HG02938 (cell line): ENCODE results near the gene SPAG7.
A peak's percentile ranks its signal among the peaks of the same experiment; 100 is the strongest.

Experiments used
- ATAC-seq: cut with Tn5 transposase; IDR thresholded peaks from one replicate; pipeline ENCODE4 v1.9.1; 2021; ENCODE audit warnings: mild to moderate bottlenecking, moderate library complexity; ENCODE audit not compliant: unreplicated experiment

The SPAG7 gene

DNA sequence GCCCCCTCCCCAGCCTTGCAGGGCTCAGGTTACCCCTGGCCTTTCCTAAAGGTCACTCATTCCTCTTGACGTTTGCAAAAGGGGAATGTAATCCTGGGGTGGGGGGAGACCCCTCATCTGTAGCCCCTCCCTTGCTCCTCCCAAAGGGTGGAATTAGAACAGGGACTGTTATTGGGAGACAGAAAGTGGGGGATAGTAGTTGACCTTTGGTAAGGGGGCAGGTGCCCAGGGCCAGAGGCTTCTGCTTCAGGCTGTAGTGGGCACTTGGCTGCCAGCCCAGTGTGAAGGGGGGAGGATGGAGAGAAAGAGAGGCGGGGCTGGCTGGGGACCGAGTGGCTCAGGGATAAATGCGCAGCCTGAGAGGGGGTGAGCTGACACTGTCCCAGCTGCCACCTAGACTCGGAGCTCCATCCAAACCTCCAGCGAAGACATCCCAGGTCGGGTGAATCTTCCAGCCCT is 16.8 kb downstream of the SPAG7 start, which contains the start of gene ENO3:
Gene ENO3, plus strand, starts transcription at position 374 of the 459 bp plus-strand sequence. CDS start 711 bp downstream, outside the sequence.
- ATAC-seq, result no peak

DNA sequence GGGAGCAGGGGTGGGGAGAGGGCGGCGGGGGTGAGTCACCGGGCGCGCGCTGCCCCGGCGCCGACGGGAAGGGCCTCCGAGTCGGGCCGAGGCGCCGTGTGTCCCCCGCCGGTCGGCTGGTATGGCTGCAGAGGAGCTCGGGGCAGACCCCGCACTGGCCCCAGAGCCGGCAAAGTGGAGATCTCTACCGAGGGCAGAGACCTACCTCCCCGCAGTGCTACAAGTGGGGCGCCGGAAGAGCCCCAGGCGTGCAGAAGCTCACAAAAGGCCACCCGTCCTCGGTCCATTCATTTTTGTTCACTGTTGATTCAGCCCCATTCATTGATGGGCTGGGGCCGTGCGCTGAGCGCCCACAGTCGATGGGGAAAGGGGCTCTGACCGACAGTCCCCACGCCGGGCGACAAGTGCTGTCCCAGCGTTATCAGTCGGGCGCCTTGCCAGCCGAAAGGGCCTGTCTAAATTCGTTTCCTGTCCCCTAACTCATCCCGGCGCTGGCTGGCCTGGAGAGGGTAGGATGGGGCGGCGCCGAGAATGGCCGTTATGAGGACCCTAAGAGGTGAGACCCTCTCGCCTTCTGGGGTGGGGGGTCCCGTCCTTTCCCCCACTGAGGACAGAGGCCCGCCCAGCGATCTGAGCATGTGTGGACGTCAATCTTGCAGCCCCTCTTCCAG is 17.4 kb downstream of the SPAG7 start:
- ATAC-seq, result peak; percentile 3

- peak; percentile 9 for ATAC-seq
Measured at GRCh38 chr17:4949321-4950074, 18.1 kb downstream of the SPAG7 start.

DNA sequence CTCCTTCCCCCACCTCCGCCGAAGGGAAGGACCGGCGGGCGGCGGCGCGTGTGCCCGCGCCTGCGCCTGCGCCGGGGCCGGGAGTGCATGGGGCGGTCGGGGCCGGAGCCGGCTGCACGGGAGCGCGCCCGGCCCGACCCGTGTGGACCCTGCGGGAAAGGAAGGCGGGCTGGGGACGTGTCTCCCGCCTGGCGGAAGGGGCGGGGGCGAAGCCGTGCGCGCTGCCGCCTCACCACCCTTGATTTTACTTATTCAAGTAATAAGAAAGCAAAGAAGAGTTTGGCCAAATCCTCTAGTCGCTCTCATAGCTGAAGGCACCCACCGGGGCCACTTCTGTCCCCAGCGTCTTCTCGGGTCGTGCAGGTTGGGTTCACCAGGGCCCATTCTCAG is 18.7 kb downstream of the SPAG7 start:
- ATAC-seq, result peak; percentile 18

DNA sequence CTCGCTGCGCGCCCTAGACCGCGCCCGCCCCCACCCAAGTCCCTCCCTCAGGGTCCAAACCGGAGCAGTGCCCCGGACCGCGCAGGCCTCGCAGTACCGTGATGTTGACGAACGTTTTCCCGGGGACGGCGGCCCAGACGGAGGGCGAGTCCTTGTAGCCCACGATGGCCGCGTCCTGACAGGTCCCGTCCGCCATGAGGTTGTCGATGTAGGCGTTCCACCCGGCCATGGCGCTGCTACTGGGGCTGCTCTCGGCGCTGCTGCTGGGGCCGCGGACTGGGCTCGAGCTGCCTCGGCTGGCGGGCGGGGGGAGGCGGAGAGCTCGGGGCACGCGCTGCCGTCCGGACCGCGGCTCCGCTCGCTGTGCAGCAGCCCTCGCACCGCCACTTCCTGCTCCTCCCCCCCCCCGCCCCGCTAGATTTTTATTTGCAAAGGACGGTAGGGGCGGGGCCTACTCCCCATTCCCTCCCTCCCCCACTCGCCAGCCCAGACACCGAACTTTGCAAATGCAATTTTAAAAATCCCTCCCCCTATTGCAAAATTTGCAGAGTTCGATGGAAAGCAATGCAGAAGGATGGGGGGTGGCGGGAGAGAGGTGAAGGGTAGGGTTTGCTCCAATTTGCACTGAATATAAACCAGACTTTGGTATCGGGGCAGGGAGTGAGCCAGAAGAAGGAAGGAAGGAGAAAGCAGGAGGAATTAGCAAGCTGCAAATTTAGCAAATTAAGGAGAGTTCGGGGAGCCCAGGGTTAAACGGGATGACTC is 19.3 kb downstream of the SPAG7 start, which contains the start of gene PFN1:
Gene PFN1, minus strand, starts transcription at position 365 of the 765 bp plus-strand sequence. Its CDS starts 136 bp downstream, at position 229.
- peak; percentile 24 for ATAC-seq

GRCh38 chr17:4947411-4948165 is 20.0 kb downstream of the SPAG7 start:
- ATAC-seq, result no peak

DNA sequence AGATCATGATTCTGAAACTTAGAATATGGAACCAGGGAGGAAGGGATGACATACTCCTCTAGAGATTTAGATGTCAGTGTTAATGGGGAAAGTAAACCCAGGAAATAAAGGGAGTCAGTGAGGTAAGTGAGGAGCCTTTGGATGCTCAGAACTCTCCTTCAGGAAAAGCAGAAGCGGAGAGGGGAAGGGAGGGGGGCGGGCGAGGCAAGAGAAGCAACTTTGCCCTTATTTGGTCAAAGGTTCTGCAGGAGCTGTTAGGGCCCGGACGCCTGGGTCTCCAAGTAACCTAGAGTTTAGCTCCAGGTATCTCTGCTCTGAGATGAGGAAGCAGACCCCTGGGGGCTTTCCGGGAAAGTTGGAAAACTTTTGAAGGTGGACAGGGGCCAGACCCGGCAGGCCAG is 20.6 kb downstream of the SPAG7 start:
- ATAC-seq, result no peak

- no peak for ATAC-seq
Measured at GRCh38 chr17:4946312-4946976, 21.2 kb downstream of the SPAG7 start.

GRCh38 chr17:4945944-4946280 is 21.7 kb downstream of the SPAG7 start:
- ATAC-seq, result no peak

GRCh38 chr17:4945176-4945943 is 22.3 kb downstream of the SPAG7 start:
- ATAC-seq, result no peak

DNA sequence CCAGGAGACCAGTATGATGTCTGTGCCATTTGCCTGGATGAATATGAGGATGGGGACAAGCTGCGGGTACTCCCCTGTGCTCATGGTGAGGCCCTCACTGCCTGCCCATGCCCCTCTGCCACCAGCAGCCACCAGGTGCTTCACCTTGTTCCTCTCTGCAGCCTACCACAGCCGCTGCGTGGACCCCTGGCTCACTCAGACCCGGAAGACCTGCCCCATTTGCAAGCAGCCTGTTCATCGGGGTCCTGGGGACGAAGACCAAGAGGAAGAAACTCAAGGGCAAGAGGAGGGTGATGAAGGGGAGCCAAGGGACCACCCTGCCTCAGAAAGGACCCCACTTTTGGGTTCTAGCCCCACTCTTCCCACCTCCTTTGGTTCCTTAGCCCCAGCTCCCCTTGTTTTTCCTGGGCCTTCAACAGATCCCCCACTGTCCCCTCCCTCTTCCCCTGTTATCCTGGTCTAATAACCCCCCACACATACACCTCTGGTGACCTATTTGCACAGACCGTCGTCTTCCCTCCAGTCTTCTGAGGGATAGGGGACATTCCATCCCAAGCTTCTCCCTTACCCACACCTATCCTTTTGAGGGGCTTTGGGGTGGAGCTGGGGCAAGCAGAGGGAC is 23.0 kb downstream of the SPAG7 start:
- ATAC-seq, result no peak

DNA sequence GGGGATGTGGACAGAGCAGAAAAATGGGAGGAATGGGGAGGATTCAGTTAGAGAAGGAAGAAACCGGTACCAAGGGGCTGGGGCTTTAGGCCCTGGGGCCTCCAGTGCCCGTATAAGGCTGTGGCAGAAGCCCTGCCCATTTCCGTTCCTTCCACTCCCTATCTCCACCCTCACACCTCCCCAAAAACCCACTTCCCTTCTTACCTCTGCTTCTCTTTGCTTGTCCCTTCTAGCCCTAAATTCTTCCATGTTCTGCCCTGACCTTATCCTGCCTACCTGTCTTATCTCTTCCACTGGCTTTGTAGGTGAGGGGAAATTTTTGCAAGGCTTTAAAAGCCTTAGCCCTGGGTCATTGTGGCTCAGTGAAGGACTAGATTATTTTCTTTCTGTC is 23.5 kb downstream of the SPAG7 start:
- ATAC-seq, result no peak

DNA sequence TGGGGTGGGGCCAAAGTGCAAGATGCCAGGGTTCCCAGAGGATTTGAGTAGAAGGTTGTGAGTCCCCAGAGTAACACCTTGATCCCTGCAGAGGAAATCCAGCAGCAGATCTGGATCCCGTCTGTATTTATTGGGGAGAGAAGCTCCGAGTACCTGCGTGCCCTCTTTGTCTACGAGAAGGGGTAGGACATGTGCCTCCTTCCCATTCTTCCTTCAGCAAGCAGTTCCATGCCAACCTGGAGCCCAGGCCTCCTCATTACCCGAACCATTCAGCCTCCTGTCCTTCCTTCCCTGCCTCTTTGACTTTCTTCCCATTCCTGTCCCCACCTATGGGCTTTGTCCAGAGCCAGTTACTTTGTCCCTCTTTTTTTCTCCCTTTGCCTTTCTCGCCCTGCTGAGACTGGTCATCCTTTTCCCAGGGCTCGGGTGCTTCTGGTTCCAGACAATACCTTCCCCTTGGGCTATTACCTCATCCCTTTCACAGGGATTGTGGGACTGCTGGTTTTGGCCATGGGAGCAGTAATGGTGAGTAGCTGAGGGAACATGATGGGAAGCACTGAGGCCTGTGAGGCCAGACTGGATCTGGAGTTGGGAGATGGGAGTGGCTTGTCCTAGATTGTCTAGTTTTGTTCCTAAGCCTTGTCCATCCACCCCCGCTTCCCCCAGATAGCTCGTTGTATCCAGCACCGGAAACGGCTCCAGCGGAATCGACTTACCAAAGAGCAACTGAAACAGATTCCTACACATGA is 24.7 kb downstream of the SPAG7 start:
- ATAC-seq, result no peak

DNA sequence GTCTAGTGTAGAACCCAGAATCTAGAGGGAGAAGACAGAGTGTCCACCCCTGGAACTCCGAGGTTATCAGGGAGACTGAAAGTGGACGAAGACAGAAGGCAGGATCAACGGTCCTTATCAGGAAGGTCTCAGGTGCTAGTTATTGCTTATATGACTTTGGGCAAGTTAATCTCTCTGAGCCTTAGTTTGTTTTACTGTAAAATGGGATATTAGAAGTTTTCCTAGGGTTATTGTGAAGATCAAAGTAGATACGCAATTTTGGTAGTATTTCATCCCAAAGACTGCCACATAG is 26.4 kb downstream of the SPAG7 start:
- no peak for ATAC-seq

DNA sequence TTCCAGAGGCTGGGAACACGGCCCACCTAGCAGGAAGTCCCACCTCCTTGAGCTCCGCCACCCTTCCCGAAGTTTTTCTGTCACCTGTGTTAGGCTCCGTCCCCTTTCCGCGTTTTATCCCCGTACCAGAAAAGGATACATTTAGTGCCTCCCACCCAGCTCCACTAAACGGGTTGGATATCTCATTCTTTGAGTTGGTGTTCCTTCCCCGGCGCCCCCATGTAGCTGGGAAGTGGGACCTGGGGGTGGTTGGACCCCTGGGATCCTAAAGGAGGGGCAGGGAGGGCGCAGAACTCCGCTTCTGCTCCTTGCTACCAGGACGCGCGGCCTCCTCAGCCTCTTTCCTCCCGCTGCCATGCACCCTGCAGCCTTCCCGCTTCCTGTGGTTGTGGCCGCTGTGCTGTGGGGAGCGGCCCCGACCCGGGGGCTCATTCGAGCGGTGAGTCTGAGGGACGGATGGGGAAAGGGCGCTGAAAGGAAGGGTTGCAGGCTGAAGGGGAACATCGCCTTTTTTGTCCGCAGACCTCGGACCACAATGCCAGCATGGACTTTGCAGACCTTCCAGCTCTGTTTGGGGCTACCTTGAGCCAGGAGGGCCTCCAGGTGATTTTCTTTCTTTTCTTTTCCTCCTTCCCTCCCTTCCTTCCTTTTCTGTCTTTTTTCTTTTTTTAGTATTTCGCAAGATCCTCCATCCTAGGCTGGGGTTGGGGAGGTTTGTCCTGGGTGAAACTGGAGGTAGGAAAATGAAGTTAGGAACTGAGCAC is 26.9 kb downstream of the SPAG7 start:
- ATAC-seq, result no peak

- ATAC-seq, result peak; percentile 80
Measured at GRCh38 chr17:4939796-4940554, 27.6 kb downstream of the SPAG7 start, which contains the start of the genes RNF167 and SLC25A11. TSS of gene RNF167 (plus strand) at chr17:4940268. CDS start at chr17:4940910, 642 bp downstream. TSS of gene SLC25A11 (minus strand) at chr17:4940046. CDS start at chr17:4939910, 136 bp downstream.

DNA sequence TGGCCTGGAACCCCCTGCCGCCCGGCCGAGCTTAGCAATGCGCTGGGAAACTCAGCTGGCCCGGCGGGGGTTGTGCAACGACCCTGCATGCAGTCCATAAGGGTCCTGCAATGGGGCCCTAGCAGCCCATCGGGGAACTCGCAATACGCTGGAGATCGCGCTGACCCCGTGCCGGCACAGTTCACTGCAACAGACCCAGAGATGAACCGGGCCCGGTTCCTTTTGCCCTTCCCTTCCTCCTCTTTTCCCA is 28.1 kb downstream of the SPAG7 start:
- no peak for ATAC-seq
